EH (cell line): ENCODE data around the gene CNGA1.

ENCODE experiments used
- DNase-seq: peaks from one replicate; pipeline ENCODE4 v3.0.0-alpha.2; 2015; ENCODE audit warnings: low read depth

The CNGA1 gene

GRCh38 chr4:47899639-47900038 lies 116.8 kb downstream of the CNGA1 start:
- DNase-seq = no peak

GRCh38 chr4:47891928-47892327 lies 124.6 kb downstream of the CNGA1 start:
- DNase-seq = no peak
